ENCODE results near the gene CCDC136.

Gene CCDC136

GRCh38 chr7:128837521-128837921, 45.8 kb downstream of the CCDC136 start:
- no peak overlapping the region for H3K27ac ChIP-seq (ENCODE audit: low read depth, low read length)

GRCh38 chr7:128838109-128838779, 46.5 kb downstream of the CCDC136 start:
- no peak overlapping the region for H3K27ac ChIP-seq (ENCODE audit: low read depth, low read length)
- H3K4me1 ChIP-seq (ENCODE audit: control insufficient read depth in 5 of 5, insufficient read depth in 5 of 5, low read length in 5 of 5) = peaks cover 0 to 8% (median 4%) of the 10 kb centered on the region in 5 donors

More at GRCh38 chr7:128837521-128837921, 45.8 kb downstream of the CCDC136 start:
- Histone ChIP-seq H3K9ac (ENCODE audit: low read length in 5 of 5) (no peak overlapping the region), H3K27me3 (ENCODE audit: control insufficient read depth in 5 of 5, insufficient read depth in 4 of 5, low read length in 5 of 5) (peaks cover 0 to 8% (median 6%) of the 10 kb centered on the region in 5 donors), H3K4me3 (ENCODE audit: low read depth in 1 of 5, low read length in 5 of 5) (no peak overlapping the region), H3K36me3 (ENCODE audit: control insufficient read depth in 5 of 5, insufficient read depth in 5 of 5, low read length in 5 of 5) (peaks cover 0 to 17% (median 0%) of the 10 kb centered on the region in 5 donors), H3K9me3 (ENCODE audit: control insufficient read depth in 5 of 5, low read length in 5 of 5) (no peaks in the 10 kb centered on the region), H3K4me1 (ENCODE audit: control insufficient read depth in 5 of 5, insufficient read depth in 5 of 5, low read length in 5 of 5) (peaks cover 2 to 15% (median 11%) of the 10 kb centered on the region in 5 donors)

GRCh38 chr7:128838981-128839731, 47.4 kb downstream of the CCDC136 start:
- Histone ChIP-seq H3K9me3 (ENCODE audit: control insufficient read depth in 5 of 5, low read length in 5 of 5) (no peaks in the 10 kb centered on the region), H3K27me3 (ENCODE audit: control insufficient read depth in 5 of 5, insufficient read depth in 4 of 5, low read length in 5 of 5) (no peaks in the 10 kb centered on the region), H3K4me1 (ENCODE audit: control insufficient read depth in 5 of 5, insufficient read depth in 5 of 5, low read length in 5 of 5) (peaks cover 0 to 4% (median 0%) of the 10 kb centered on the region in 5 donors), H3K4me3 (ENCODE audit: low read depth in 1 of 5, low read length in 5 of 5) (no peak overlapping the region), H3K27ac (ENCODE audit: low read depth, low read length) (no peak overlapping the region), H3K9ac (ENCODE audit: low read length in 5 of 5) (no peak overlapping the region), H3K36me3 (ENCODE audit: control insufficient read depth in 5 of 5, insufficient read depth in 5 of 5, low read length in 5 of 5) (peaks cover 0 to 28% (median 6%) of the 10 kb centered on the region in 5 donors)

More at GRCh38 chr7:128838109-128838779, 46.5 kb downstream of the CCDC136 start:
- Histone ChIP-seq H3K4me3 (ENCODE audit: low read depth in 1 of 5, low read length in 5 of 5) (no peak overlapping the region), H3K9ac (ENCODE audit: low read length in 5 of 5) (no peak overlapping the region), H3K36me3 (ENCODE audit: control insufficient read depth in 5 of 5, insufficient read depth in 5 of 5, low read length in 5 of 5) (peaks cover 0 to 21% (median 3%) of the 10 kb centered on the region in 5 donors), H3K27me3 (ENCODE audit: control insufficient read depth in 5 of 5, insufficient read depth in 4 of 5, low read length in 5 of 5) (peaks cover 0 to under 1% (median 0%) of the 10 kb centered on the region in 5 donors), H3K9me3 (ENCODE audit: control insufficient read depth in 5 of 5, low read length in 5 of 5) (no peaks in the 10 kb centered on the region)

GRCh38 chr7:128839751-128840177, 48.0 kb downstream of the CCDC136 start:
- peaks cover 0 to 32% (median 6%) of the 10 kb centered on the region in 5 donors for H3K36me3 ChIP-seq (ENCODE audit: control insufficient read depth in 5 of 5, insufficient read depth in 5 of 5, low read length in 5 of 5)
- no peaks in the 10 kb centered on the region for H3K9me3 ChIP-seq (ENCODE audit: control insufficient read depth in 5 of 5, low read length in 5 of 5)
- H3K27me3 ChIP-seq (ENCODE audit: control insufficient read depth in 5 of 5, insufficient read depth in 4 of 5, low read length in 5 of 5) = no peaks in the 10 kb centered on the region
- H3K4me3 ChIP-seq (ENCODE audit: low read depth in 1 of 5, low read length in 5 of 5) = no peak overlapping the region
- peaks cover 0 to 4% (median 0%) of the 10 kb centered on the region in 5 donors for H3K4me1 ChIP-seq (ENCODE audit: control insufficient read depth in 5 of 5, insufficient read depth in 5 of 5, low read length in 5 of 5)
- no peak overlapping the region for H3K27ac ChIP-seq (ENCODE audit: low read depth, low read length)
- H3K9ac ChIP-seq (ENCODE audit: low read length in 5 of 5) = no peak overlapping the region

- Histone ChIP-seq H3K27me3 (ENCODE audit: control insufficient read depth in 5 of 5, insufficient read depth in 4 of 5, low read length in 5 of 5) (no peaks in the 10 kb centered on the region), H3K9me3 (ENCODE audit: control insufficient read depth in 5 of 5, low read length in 5 of 5) (no peaks in the 10 kb centered on the region), H3K9ac (ENCODE audit: low read length in 5 of 5) (no peak overlapping the region), H3K4me1 (ENCODE audit: control insufficient read depth in 5 of 5, insufficient read depth in 5 of 5, low read length in 5 of 5) (peaks cover 0 to 4% (median 0%) of the 10 kb centered on the region in 5 donors), H3K36me3 (ENCODE audit: control insufficient read depth in 5 of 5, insufficient read depth in 5 of 5, low read length in 5 of 5) (peaks cover 0 to 35% (median 6%) of the 10 kb centered on the region in 5 donors), H3K4me3 (ENCODE audit: low read depth in 1 of 5, low read length in 5 of 5) (no peak overlapping the region), H3K27ac (ENCODE audit: low read depth, low read length) (no peak overlapping the region)
Observed at GRCh38 chr7:128840326-128841170, 48.8 kb downstream of the CCDC136 start.

GRCh38 chr7:128841171-128841690, 49.5 kb downstream of the CCDC136 start:
- Histone ChIP-seq H3K4me1 (ENCODE audit: control insufficient read depth in 5 of 5, insufficient read depth in 5 of 5, low read length in 5 of 5) (peaks cover 0 to 2% (median 0%) of the 10 kb centered on the region in 5 donors), H3K36me3 (ENCODE audit: control insufficient read depth in 5 of 5, insufficient read depth in 5 of 5, low read length in 5 of 5) (peaks cover 0 to 36% (median 7%) of the 10 kb centered on the region in 5 donors), H3K27ac (ENCODE audit: low read depth, low read length) (no peak overlapping the region), H3K9ac (ENCODE audit: low read length in 5 of 5) (no peak overlapping the region), H3K4me3 (ENCODE audit: low read depth in 1 of 5, low read length in 5 of 5) (no peak overlapping the region), H3K9me3 (ENCODE audit: control insufficient read depth in 5 of 5, low read length in 5 of 5) (no peaks in the 10 kb centered on the region), H3K27me3 (ENCODE audit: control insufficient read depth in 5 of 5, insufficient read depth in 4 of 5, low read length in 5 of 5) (no peaks in the 10 kb centered on the region)

- Histone ChIP-seq H3K9me3 (ENCODE audit: control insufficient read depth in 5 of 5, low read length in 5 of 5) (no peaks in the 10 kb centered on the region), H3K4me3 (ENCODE audit: low read depth in 1 of 5, low read length in 5 of 5) (no peak overlapping the region), H3K27ac (ENCODE audit: low read depth, low read length) (no peak overlapping the region), H3K9ac (ENCODE audit: low read length in 5 of 5) (no peak overlapping the region), H3K36me3 (ENCODE audit: control insufficient read depth in 5 of 5, insufficient read depth in 5 of 5, low read length in 5 of 5) (peaks cover 0 to 36% (median 7%) of the 10 kb centered on the region in 5 donors), H3K27me3 (ENCODE audit: control insufficient read depth in 5 of 5, insufficient read depth in 4 of 5, low read length in 5 of 5) (no peaks in the 10 kb centered on the region), H3K4me1 (ENCODE audit: control insufficient read depth in 5 of 5, insufficient read depth in 5 of 5, low read length in 5 of 5) (peaks cover 0 to 2% (median 0%) of the 10 kb centered on the region in 5 donors)
Observed at GRCh38 chr7:128841921-128842673, 50.3 kb downstream of the CCDC136 start.

- no peak overlapping the region for H3K9ac ChIP-seq (ENCODE audit: low read length in 5 of 5)
- no peak overlapping the region for H3K4me3 ChIP-seq (ENCODE audit: low read depth in 1 of 5, low read length in 5 of 5)
- peaks cover 0 to 2% (median 0%) of the 10 kb centered on the region in 5 donors for H3K4me1 ChIP-seq (ENCODE audit: control insufficient read depth in 5 of 5, insufficient read depth in 5 of 5, low read length in 5 of 5)
- H3K27ac ChIP-seq (ENCODE audit: low read depth, low read length) = no peak overlapping the region
- H3K36me3 ChIP-seq (ENCODE audit: control insufficient read depth in 5 of 5, insufficient read depth in 5 of 5, low read length in 5 of 5) = peaks cover 0 to 33% (median 7%) of the 10 kb centered on the region in 5 donors
- H3K27me3 ChIP-seq (ENCODE audit: control insufficient read depth in 5 of 5, insufficient read depth in 4 of 5, low read length in 5 of 5) = no peaks in the 10 kb centered on the region
- H3K9me3 ChIP-seq (ENCODE audit: control insufficient read depth in 5 of 5, low read length in 5 of 5) = no peaks in the 10 kb centered on the region
Observed at GRCh38 chr7:128842674-128843641, 51.2 kb downstream of the CCDC136 start.
